NCI-H146 (cell line): ENCODE data around the gene CLP1.

ENCODE experiments used
- DNase-seq: peaks from one replicate; lab custom pipeline; 2025; lab: John Stamatoyannopoulos, UW

The CLP1 gene

GRCh38 chr11:57657194-57658022 lies at the start of gene CLP1:
TSS of gene CLP1 (plus strand) at chr11:57657762. CDS start at chr11:57659477, 1,715 bp downstream.
- peak; percentile 98 for DNase-seq

- DNase-seq, result no peak
Measured at GRCh38 chr11:57610170-57610569, 47.4 kb upstream of the CLP1 start.

- DNase-seq, result no peak
Measured at GRCh38 chr11:57614234-57614772, 43.3 kb upstream of the CLP1 start.

GRCh38 chr11:57615308-57615707 lies 42.3 kb upstream of the CLP1 start:
- no peak for DNase-seq

GRCh38 chr11:57616595-57616994 lies 41.0 kb upstream of the CLP1 start:
- DNase-seq, result no peak

- no peak for DNase-seq
Measured at GRCh38 chr11:57618438-57618837, 39.1 kb upstream of the CLP1 start.

GRCh38 chr11:57619331-57619730 lies 38.2 kb upstream of the CLP1 start:
- no peak for DNase-seq

GRCh38 chr11:57620467-57620866 lies 37.1 kb upstream of the CLP1 start:
- no peak for DNase-seq

GRCh38 chr11:57622263-57622662 lies 35.3 kb upstream of the CLP1 start:
- DNase-seq, result no peak

- DNase-seq, result no peak
Measured at GRCh38 chr11:57624864-57625263, 32.7 kb upstream of the CLP1 start.

GRCh38 chr11:57626895-57627294 lies 30.7 kb upstream of the CLP1 start:
- DNase-seq, result no peak

GRCh38 chr11:57630171-57630570 lies 27.4 kb upstream of the CLP1 start:
- DNase-seq, result no peak

GRCh38 chr11:57632116-57632515 lies 25.4 kb upstream of the CLP1 start:
- no peak for DNase-seq

- DNase-seq, result no peak
Measured at GRCh38 chr11:57633394-57634070, 24.0 kb upstream of the CLP1 start.

GRCh38 chr11:57634311-57634710 lies 23.3 kb upstream of the CLP1 start:
- DNase-seq, result no peak

- DNase-seq, result no peak
Measured at GRCh38 chr11:57635246-57635645, 22.3 kb upstream of the CLP1 start.

GRCh38 chr11:57637626-57638004 lies 19.9 kb upstream of the CLP1 start:
- no peak for DNase-seq

GRCh38 chr11:57638005-57638781 lies 19.4 kb upstream of the CLP1 start:
- peak; percentile 87 for DNase-seq

GRCh38 chr11:57638811-57639320 lies 18.7 kb upstream of the CLP1 start:
- no peak for DNase-seq

- DNase-seq, result peak; percentile 35
Measured at GRCh38 chr11:57639321-57640067, 18.1 kb upstream of the CLP1 start.

GRCh38 chr11:57640068-57640800 lies 17.3 kb upstream of the CLP1 start:
- DNase-seq, result no peak
